OCI-LY3 (cell line): ENCODE measurements around the gene CAPG.

Experiments
- H2AFZ ChIP-seq: fragments of 200-600, 300-600 bp; shearing (Covaris generic); 2 replicates; pipeline ENCODE4 v1.6.0; 2014; ENCODE audit warnings: antibody characterized with exemption, low read depth, low read length
- H3K27ac ChIP-seq: fragments of 200-600, 300-600 bp; sonication (generic); 2 replicates; pipeline ENCODE4 v1.5.1; 2014; ENCODE audit warnings: mild to moderate bottlenecking, low read length, moderate library complexity, mixed read lengths
- H3K27me3 ChIP-seq: fragments of 200-600, 300-600 bp; sonication (generic); 2 replicates; pipeline ENCODE4 v1.6.1; 2014; ENCODE audit warnings: low read depth, low read length, mixed read lengths
- H3K36me3 ChIP-seq: fragments of 200-600, 300-600 bp; sonication (generic); replicated peaks from 2 replicates; pipeline ENCODE3; 2014; ENCODE audit warnings: low read depth, low read length, mixed read lengths
- H3K4me1 ChIP-seq: fragments of 300-600, 200-600 bp; sonication (generic); 2 replicates; pipeline ENCODE4 v1.6.1; 2014; ENCODE audit warnings: low read length, mixed read lengths
- H3K4me2 ChIP-seq: fragments of 200-600, 300-600 bp; sonication (generic); 2 replicates; pipeline ENCODE4 v1.6.1; 2014; ENCODE audit warnings: low read length, mixed read lengths
- H3K4me3 ChIP-seq: fragments of 300-600, 200-600 bp; sonication (generic); 2 replicates; pipeline ENCODE4 v1.5.1; 2014; ENCODE audit warnings: antibody characterized with exemption, mild to moderate bottlenecking, low read length, moderate library complexity
- H3K79me2 ChIP-seq: fragments of 300-600, 200-600 bp; shearing (Covaris generic); 2 replicates; pipeline ENCODE4 v1.6.1; 2014; ENCODE audit warnings: mild to moderate bottlenecking, low read length, mixed read lengths
- H3K9ac ChIP-seq: fragments of 300-600, 200-600 bp; shearing (Covaris generic); 2 replicates; pipeline ENCODE4 v1.6.0; 2014; ENCODE audit warnings: mild to moderate bottlenecking, low read length, moderate library complexity
- H3K9me3 ChIP-seq: fragments of 200-600, 300-600 bp; shearing (Covaris generic); 2 replicates; pipeline ENCODE4 v1.6.1; 2014; ENCODE audit warnings: low read length, mixed read lengths; ENCODE audit not compliant: insufficient read depth
- H4K20me1 ChIP-seq: fragments of 200-600, 300-600 bp; sonication (generic); 2 replicates; pipeline ENCODE4 v1.6.1; 2016; ENCODE audit warnings: low read length, mixed read lengths; ENCODE audit not compliant: insufficient read depth
- CTCF ChIP-seq: fragments of 200-600, 300-600 bp; sonication (generic); IDR thresholded peaks from 2 replicates; pipeline ENCODE4 v1.5.1; 2014; ENCODE audit warnings: antibody characterized with exemption, low read length, low read depth
- EZH2phosphoT487 ChIP-seq: fragments of 200-600 bp; shearing (Covaris generic); IDR thresholded peaks from 2 replicates; pipeline ENCODE4 v1.6.1; 2018; ENCODE audit warnings: antibody characterized with exemption, mixed run types, low read depth

CAPG gene

GRCh38 chr2:85430752-85431569 is 20.8 kb upstream of the CAPG start:
- H3K79me2 ChIP-seq, result no peaks in the 10 kb centered on the region
- H3K4me2 ChIP-seq, result peak overlapping the region; percentile 11; the same call in 1 of the 2 replicates
- H3K27me3 ChIP-seq, result no peaks in the 10 kb centered on the region
- no peaks in the 10 kb centered on the region for H4K20me1 ChIP-seq
- H2AFZ ChIP-seq, result no peak overlapping the region
- H3K4me3 ChIP-seq, result no peak overlapping the region
- no peak overlapping the region for H3K9ac ChIP-seq
- no peaks in the 10 kb centered on the region for H3K9me3 ChIP-seq
- H3K27ac ChIP-seq, result no peak overlapping the region
- TF ChIP-seq CTCF, result no peak
- TF ChIP-seq EZH2phosphoT487, result no peak
- H3K4me1 ChIP-seq, result peaks cover 8% of the 10 kb centered on the region; the same call in 1 of the 2 replicates
- H3K36me3 ChIP-seq, result no peaks in the 10 kb centered on the region

- no peak overlapping the region for H2AFZ ChIP-seq
- no peaks in the 10 kb centered on the region for H3K36me3 ChIP-seq
- no peak overlapping the region for H3K9ac ChIP-seq
- H3K79me2 ChIP-seq, result no peaks in the 10 kb centered on the region
- no peak overlapping the region for H3K27ac ChIP-seq
- H3K27me3 ChIP-seq, result no peaks in the 10 kb centered on the region
- no peaks in the 10 kb centered on the region for H3K9me3 ChIP-seq
- no peaks in the 10 kb centered on the region for H4K20me1 ChIP-seq
- TF ChIP-seq EZH2phosphoT487 (no peak), CTCF (no peak)
- H3K4me2 ChIP-seq, result no peak overlapping the region
- H3K4me3 ChIP-seq, result no peak overlapping the region
- H3K4me1 ChIP-seq, result peaks cover 8% of the 10 kb centered on the region; the same call in 1 of the 2 replicates
Measured at GRCh38 chr2:85429924-85430289, 19.7 kb upstream of the CAPG start.

GRCh38 chr2:85429213-85429923 is 19.2 kb upstream of the CAPG start:
- Histone ChIP-seq H3K36me3 (no peaks in the 10 kb centered on the region), H3K4me2 (no peak overlapping the region), H3K27me3 (no peaks in the 10 kb centered on the region), H3K9ac (no peak overlapping the region), H3K27ac (no peak overlapping the region), H4K20me1 (no peaks in the 10 kb centered on the region), H2AFZ (no peak overlapping the region), H3K9me3 (no peaks in the 10 kb centered on the region), H3K79me2 (no peaks in the 10 kb centered on the region), H3K4me3 (no peak overlapping the region), H3K4me1 (peaks cover 8% of the 10 kb centered on the region; the same call in 1 of the 2 replicates)
- TF ChIP-seq CTCF, result no peak
- no peak for TF ChIP-seq EZH2phosphoT487

- Histone ChIP-seq H3K27me3 (no peaks in the 10 kb centered on the region), H3K4me3 (no peak overlapping the region), H3K4me1 (peaks cover 8% of the 10 kb centered on the region; the same call in 1 of the 2 replicates), H3K36me3 (no peaks in the 10 kb centered on the region), H3K27ac (no peak overlapping the region), H3K9me3 (no peaks in the 10 kb centered on the region), H3K9ac (no peak overlapping the region), H3K79me2 (no peaks in the 10 kb centered on the region), H3K4me2 (no peak overlapping the region), H4K20me1 (no peaks in the 10 kb centered on the region), H2AFZ (no peak overlapping the region)
- TF ChIP-seq CTCF (no peak), EZH2phosphoT487 (no peak)
Measured at GRCh38 chr2:85428343-85428881, 18.2 kb upstream of the CAPG start.
